DMS 273 (cell line): ENCODE data around the gene SFSWAP.
"Not testable (repeated sequence)": the region's sequence is repeated elsewhere in the genome, so short reads cannot be mapped to it uniquely, and the experiment has no call there.

Source experiments
- DNase-seq: peaks from one replicate; lab custom pipeline; 2025; ENCODE audit not compliant: unreplicated experiment; lab: John Stamatoyannopoulos, UW

SFSWAP gene

DNA sequence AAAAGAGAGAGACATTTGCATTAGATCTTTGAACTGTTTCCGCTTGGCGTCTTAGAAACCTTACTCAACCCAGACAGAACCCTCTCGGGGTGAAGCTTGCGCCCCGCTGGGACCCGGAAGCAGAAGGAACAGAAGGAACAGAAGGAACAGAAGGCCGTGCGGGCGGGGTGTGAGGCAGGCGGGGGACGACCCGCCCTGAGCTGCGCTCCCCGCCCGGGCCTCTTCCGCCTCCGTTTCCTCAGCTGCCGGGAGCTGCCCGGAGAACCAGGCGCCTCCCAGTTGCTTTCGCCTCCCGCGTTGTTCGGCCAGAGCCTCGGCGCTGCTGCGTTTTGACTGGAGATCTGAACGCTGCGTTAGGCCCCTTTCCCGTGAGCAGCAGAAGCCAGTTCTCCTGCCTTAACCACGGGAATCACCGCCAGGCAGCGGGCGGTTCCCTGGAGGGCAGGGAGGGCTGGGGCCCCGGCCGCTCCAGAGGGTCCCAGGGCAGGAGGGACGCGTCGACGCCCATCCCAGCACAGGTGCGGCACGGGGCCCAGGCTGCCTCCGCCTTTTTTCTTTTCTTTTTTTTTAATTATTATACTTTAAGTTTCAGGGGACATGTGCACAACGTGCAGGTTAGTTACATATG is 98.0 kb downstream of the SFSWAP start:
- peak; percentile 80 for DNase-seq

DNA sequence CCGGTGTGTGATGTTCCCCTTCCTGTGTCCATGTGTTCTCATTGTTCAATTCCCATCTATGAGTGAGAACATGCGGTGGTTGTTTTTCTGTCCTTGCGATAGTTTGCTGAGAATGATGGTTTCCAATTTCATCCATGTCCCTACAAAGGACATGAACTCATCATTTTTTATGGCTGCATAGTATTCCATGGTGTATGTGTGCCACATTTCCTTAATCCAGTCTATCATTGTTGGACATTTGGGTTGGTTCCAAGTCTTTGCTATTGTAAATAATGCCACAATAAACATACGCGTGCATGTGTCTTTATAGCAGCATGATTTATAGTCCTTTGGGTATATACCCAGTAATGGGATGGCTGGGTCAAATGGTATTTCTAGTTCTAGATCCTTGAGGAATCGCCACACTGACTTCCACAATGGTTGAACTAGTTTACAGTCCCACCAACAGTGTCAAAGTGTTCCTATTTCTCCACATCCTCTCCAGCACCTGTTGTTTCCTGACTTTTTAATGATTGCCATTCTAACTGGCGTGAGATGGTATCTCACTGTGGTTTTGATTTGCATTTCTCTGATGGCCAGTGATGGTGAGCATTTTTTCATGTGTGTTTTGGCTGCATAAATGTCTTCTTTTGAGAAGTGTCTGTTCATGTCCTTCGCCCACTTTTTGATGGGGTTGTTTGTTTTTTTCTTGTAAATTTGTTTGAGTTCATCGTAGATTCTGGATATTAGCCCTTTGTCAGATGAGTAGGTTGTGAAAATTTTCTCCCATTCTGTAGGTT is 98.8 kb downstream of the SFSWAP start:
- not testable (repeated sequence) for DNase-seq

DNA sequence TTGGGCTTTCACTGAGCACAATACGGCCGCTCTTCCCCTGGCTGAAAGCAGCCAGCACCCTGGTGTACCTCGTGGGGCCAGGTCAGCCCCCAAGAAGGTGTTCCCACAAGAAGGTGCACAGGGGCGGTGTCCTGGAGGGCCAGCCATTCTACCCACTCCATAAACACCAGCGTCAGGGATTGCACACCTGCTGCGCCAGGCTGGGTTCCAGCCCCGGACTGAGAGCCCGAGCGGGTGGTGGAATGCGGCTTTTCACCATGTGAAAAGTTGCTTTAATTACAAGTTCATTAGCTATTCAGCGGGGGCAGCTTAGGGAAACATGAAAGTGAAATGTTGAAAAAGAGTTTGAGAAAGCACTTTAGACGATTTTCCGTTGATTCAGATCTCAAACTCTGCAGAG is 99.8 kb downstream of the SFSWAP start:
- peak; percentile 22 for DNase-seq

DNA sequence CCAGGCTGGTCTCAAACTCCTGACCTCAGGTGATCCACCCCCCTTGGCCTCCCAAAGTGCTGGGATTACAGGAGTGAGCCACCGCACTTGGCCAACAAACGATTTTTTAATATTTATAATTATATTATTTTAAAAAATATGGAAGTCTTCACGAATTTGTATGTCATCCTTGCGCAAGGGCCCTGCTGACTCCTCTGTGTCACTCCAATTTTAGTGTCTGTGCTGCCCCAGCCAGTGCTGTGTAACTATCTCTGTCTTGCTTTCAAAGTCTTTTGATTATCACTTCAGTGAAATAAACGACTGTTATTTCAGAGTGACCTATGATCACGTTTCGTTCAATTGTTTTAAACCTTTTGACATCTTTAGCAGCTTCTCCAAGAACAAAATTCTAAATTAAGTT is 104.2 kb downstream of the SFSWAP start:
- DNase-seq = no peak

DNA sequence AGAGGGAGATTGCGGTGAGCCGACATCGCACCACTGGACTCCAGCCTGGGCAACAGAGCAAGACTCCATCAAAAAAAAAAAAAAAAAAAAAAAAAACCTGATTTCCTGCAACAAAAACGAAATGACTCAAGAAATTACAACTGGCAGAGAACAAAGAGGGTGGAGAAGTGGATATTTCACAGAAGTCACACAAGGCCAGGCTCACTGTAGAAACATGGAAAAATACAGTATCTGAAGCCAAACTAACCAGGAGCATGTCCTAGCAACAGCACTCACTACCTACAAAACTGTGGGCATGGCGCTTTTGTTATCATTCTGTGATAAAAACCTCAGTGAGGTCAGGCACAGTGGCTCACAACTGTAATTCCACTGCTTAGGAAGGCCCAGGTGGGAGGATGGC is 105.6 kb downstream of the SFSWAP start:
- no peak for DNase-seq

DNA sequence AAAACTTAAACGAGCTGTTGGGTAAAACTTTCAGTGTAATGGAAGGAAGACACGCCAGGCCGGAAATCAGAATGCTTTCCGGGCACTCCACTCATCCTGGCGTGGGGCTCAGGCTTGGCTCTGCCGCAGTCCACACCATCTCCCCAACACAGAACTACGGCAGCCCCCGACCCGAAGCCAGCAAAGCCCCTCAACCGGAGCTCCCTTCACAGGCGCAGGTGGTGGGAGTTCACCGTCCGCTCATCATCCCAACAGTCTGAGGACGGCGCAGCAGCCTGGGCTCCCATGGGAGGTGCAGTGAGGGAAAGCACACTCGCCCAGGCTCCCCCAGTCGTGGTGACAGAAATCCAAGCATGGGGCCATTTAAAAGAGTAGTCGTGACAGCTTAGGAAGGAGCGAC is 106.4 kb downstream of the SFSWAP start:
- DNase-seq = no peak

DNA sequence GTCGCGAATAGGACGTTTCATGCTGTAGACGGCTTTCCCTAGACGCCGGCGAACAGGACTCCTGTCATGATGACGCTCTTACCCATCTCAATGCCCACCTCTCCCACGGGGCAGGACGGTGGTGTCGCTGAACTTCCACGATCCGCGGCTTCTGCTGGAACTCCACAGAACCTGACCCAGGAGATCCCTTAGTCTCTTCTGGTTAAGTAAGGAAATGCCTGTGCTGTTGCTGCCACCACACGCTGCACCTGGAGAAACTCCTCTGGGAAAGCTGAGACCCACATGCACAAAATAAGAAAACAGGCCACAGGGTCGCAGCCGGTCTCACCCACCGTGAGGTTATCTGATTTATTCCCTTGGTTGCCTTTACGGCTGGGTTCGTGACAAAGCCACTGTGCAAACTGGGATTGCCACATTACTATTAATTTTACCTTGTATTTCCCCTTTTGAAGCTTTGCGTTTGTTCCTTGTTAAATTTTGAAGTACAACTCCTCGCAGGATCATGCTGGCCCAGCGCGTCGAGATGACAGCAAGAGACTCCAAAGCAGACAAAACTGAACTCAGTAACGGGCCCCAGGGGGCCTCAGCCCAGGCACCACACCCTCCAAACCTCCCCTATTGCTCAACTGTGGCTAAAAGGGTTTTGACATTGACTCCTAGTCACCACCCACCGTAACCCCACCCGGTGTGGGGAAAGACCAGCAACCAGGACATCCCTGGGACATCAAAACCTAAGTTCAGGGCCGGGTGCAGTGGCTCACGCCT is 108.1 kb downstream of the SFSWAP start:
- no peak for DNase-seq

DNA sequence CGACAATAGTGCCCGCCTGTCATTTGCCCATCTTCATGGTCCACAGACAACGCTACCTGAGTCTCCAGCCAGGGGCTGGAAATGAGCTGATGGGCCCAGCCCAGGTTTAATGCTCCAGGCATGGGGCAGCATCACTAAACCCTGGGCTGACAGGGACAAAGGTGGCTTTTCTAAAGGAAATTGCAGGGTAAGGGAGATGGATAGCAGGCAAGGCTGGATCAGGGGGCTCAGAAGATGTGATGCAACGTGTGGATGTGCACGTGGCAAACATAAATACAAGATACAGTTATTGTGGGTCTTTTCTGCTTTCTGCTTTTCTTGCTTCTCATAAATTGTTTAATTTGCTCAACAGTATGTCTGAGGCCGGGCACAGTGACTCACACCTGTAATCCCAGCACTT is 113.6 kb downstream of the SFSWAP start:
- DNase-seq = no peak

DNA sequence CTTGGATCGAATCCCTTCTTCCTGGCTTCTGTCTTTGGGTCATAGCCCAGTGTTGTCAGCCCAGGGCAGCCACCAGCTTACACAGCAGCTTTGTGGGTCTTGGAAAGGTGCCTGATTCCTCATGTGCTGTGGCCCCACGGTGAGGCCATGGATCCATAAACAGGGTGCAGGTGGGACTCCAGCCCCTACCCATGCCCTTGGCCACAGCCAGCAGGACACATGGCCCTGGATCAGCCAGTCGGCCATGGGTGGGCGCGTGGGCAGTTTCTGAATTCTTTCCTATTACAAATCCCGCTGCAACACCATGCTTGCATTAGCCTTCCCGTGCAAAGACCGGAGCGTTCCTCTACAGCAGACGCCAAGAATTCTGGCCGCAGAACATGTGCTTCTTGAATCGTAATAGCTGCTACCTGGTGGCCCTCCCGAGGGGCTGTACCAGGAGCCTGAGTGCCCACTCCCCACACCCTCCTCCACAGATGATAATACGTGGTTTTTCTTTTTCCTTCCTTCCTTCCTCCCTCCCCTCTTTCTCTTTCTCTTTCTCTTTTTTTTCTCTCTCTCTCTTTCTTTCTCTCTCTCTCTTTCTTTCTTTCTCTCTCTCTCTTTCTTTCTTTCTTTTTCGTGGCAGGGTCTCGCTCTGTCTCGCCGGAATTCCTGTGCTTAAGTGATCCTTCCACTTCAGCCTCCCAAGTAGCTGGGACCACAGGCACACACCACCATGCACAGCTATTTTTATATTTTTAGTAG is 114.4 kb downstream of the SFSWAP start:
- peak; percentile 42 for DNase-seq

DNA sequence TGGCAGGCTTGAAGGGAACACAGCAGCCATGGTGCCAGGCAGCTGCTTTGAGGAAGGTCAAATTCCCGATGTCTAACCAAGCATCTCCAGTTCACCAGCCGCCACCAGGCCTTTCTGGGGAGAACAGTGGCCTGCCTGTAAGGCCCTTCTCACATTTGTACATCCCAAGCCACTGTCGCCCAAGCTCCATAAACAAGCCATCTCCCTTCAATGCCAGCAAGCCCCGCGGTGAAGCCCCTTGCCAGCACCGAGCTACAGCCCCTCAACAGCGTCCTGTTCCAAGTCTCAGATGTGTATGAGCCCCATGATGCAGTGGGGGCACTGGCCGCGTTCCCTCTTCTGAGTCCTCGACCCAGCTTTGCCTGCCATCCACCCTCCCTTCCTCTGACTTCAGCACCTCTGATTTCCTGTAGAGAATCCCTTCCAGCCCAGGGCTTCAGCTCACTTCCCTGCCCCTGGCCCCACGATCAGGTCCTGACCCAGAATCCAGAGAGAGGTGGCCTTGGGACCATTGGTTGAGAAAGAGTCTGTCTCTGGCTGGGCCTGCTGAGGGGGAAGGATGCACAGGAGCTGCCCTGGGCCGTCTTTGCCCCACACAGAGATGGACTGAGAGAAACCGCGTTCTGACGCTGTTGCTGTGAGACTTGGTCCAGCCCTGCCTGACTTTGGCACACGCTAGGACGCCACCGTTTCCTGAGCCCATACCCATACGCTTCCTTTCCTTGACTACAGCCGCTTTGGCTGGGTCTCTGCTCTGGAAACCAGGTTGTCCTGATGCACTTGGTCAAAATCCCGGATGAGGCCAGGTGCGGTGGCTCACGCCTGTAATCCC is 115.4 kb downstream of the SFSWAP start:
- DNase-seq = no peak

DNA sequence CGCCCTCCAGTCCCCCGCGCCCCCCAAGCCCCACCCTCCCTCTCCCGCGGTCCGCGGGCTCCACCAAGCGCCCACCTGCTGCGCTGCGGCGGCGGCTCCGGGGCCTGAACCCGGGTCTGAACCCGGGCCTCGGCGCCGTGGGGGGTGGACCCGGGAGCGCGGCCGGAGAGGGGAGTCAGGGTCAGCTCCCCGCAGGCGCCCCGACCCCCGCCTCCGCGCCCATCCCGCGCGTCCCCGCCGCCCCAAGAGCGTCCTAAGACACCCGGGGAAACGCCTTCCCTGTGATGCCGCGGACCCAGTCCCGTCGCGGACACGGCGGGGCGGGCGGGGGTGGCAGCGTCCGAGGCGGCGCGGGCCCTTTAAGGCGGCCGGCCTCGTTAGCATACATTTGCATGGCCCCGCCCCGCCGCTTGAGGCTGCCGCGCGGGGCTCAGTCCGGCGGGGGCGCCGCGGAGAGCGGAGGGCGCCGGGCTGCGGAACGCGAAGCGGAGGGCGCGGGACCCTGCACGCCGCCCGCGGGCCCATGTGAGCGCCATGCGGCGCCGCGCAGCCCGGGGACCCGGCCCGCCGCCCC is 117.2 kb downstream of the SFSWAP start, which contains the start of gene MMP17:
TSS of gene MMP17 (plus strand) at position 433 of the 574 bp plus-strand sequence. CDS start at position 535, 102 bp downstream.
- peak; percentile 84 for DNase-seq

DNA sequence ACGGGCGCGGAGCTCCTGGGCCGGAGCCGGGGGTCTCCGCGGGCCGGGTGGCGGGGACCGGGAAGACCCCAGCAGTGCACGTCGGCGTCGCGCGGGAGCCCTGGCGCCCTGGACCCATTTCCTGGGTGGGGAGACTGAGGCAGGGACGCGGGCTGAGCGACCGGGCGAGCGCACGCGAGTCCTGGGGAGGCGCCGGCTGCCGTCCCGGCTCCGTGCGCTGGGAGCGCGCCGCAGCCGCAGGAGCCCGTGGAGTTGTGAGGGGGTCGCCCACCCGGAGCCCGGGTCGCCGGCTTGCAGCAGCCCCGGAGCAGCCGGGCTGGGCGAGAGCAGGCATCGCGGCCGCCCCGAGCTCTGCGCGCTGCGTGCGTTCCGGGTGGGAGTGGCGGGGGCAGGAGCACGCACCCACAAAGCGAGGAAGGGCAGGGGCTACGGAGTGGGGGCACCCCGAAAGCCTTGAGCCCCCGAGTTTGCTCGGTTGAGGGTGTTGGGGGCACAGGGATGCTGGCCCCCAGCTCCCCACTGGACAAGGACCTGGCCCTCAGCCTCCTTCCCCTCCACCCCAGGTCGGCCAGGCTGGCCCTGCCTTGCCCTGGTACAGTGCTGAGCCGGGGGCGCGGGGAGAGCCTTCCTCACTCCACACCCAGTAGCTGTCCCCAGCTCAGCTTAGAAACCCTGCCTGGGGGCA is 117.9 kb downstream of the SFSWAP start:
- peak; percentile 62 for DNase-seq

DNA sequence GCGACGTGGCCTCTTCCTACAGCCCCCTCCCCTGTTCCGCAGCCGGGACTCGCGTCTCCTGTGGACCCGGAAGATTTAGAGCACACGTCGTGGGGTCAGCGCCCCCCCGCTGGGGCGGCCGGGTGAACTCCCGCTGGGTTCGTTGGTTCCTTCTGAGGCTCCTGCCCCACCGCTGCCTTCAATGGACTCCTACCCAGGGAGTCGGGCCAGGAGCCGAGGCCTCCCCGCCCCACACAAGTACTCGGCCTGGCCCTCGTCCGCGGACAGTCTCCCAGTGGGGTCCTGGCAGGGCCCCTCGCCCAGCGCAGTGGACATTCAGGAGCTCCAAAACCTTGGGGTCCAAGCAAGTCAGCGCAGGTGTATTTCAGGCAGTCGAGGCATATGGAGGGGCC is 118.5 kb downstream of the SFSWAP start:
- DNase-seq = peak; percentile 62

DNA sequence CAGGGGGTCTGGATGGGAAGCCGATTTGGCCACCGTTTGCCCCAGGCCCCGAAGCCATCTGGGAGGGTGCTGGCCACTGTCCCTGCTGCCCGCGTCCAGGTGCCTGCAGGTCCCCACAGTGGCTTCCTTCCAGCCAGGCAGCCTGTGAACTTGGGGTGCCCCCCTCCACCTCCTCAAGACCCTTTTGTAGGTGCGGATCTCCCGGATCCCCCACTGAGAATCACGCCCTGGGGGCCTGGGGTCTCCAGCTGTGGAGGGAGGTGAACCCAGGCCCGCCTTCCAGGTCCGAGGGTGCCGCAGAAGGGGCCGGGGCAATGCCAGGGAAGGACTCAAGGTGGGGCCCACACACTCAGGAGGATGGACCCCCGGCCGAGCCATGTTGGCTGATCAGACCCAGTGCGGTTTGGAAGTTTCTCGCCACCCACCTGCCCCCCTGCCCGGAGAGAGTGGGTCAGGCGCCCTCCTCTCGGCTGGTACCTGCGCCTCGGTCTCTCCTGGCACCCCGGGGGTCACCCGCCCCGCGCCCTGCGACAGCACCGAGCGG is 119.0 kb downstream of the SFSWAP start:
- peak; percentile 49 for DNase-seq

DNA sequence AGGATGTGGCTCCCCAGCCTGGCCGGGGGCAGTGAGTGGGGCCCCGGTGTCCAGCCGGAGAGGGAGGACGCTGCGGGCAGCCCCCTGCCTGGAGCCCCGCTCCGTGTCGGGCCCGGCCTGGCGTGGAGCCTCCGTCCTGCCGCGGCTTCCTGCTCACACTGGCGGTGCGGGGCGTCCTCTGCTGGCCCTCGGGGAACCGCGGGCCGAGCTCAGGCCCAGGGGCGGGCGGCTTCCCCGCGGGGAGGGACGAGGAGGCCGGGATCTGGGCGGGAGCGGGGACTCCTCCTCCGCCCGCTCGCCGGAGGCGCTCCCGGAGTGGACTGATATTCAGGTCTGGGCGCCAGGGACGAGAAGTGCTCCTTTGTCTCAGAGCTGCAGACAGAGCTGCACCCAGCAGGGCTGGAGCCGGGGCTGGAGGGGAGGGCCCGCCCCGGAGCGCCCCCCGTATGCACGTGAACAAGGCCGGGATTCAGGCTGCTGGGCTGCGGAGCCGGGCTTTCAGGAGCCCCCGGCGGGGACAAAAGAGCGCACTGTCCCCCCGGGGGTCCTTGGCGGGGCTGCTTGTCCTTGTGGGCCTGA is 119.5 kb downstream of the SFSWAP start:
- DNase-seq = peak; percentile 87

DNA sequence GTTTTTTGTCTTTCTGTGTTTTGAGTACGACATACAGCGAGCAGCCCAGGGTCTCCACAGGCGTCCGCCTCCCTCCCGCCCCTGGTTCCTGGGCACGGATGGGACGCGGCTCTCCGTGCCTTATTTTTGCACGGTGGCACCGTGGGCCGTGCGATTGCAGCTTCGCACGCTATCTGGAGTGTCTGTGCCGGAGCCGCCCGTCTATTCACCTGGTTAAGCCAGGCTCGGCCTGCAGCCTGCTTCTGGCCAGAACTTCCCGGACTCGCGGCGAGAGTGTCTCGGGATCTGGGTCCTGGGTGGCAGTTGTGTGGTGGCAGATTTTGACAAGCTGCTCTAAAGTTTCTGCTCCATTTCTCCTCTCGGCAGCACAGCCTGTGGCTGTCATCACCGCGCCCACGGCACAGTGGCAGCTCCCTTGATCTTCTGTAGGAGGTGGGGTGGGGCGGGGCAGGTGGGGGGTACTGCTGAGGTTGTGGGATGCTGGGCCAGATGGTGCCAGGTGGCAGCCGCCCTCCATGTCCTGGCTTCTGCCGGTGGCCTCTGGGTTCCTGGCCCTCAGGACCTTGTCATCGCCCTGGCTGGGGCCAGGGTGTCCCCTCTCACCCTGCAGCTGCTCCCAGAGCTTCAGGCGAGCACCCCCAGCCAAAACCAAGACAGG is 120.2 kb downstream of the SFSWAP start:
- peak; percentile 70 for DNase-seq

DNA sequence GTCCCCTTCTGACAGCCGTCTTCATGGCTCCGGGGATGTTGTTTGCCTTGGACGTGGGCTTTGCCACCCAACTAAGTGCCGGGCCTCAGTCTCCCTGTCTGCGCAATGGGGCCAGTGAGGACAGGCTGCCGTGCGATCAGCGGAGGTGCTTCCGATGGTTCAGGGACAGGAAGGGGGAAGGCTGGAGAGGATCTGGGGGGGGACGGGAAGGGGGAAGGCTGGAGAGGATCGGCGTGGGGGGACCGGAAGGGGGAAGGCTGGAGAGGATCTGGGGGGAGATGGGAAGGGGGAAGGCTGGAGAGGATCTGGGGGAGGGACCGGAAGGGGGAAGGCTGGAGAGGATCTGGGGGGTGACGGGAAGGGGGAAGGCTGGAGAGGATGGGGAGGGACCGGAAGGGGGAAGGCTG is 120.7 kb downstream of the SFSWAP start:
- DNase-seq = peak; percentile 51
